HEK293 (cell line): Measurements from ENCODE around the gene RNU5B-1.
A peak's percentile ranks its signal among the peaks of the same experiment; 100 is the strongest.

Source experiments
- CTCF ChIA-PET: fragments of 350-600 bp; formaldehyde crosslinking; extraction: SDS; loops from one replicate; lab custom pipeline; 2021; ENCODE audit warnings: antibody characterized with exemption; lab: Yijun Ruan, JAX
- POLR2A ChIA-PET: fragments of 300-600 bp; formaldehyde crosslinking; extraction: SDS; loops from one replicate; lab custom pipeline; 2020; ENCODE audit warnings: antibody characterized with exemption, inconsistent platforms; lab: Yijun Ruan, JAX
- H3K27ac ChIP-seq: fragments of 200-500 bp; sonication (Bioruptor generic); 2 replicates; pipeline ENCODE4 v1.5.1; 2014; ENCODE audit warnings: low read depth, low read length, control low read depth, inconsistent platforms; ENCODE audit errors: extremely low read depth
- H3K36me3 ChIP-seq, 2 experiments: fragments of 200-500 bp in 1 of 2; sonication (Bioruptor generic) in 1 of 2; 1 replicate in 1 of 2; 2 replicates in 1 of 2; pipeline ENCODE4 v1.5.1; 2014 to 2017; ENCODE audit warnings: inconsistent platforms in 2 of 2, low read length in 2 of 2; ENCODE audit not compliant: control insufficient read depth in 2 of 2, insufficient read depth in 1 of 2
- H3K4me1 ChIP-seq: fragments of 200-500 bp; sonication (Bioruptor generic); 2 replicates; pipeline ENCODE4 v1.5.1; 2014; ENCODE audit warnings: mild to moderate bottlenecking, low read length, inconsistent platforms; ENCODE audit not compliant: control insufficient read depth, insufficient read depth
- H3K4me3 ChIP-seq: 2 replicates; pipeline ENCODE4 v1.5.1; 2011; ENCODE audit warnings: low read depth, mild to moderate bottlenecking, control low read depth, low read length, moderate library complexity
- H3K9me3 ChIP-seq: fragments of 200-500 bp; sonication (Bioruptor generic); 2 replicates; pipeline ENCODE4 v1.5.1; 2014; ENCODE audit warnings: low read depth, low read length, inconsistent platforms; ENCODE audit not compliant: control insufficient read depth, insufficient read depth
- EGR2 ChIP-seq: fragments of 450-650 bp; formaldehyde crosslinking; IDR thresholded peaks from 2 replicates; pipeline ENCODE4 v1.5.1; 2016; ENCODE audit warnings: low read depth, missing biosample characterization, missing genetic modification characterization
- GLI2 ChIP-seq: fragments of 450-650 bp; formaldehyde crosslinking; IDR thresholded peaks from 2 replicates; pipeline ENCODE4; 2017; ENCODE audit warnings: missing biosample characterization, missing genetic modification characterization, low read depth, borderline replicate concordance
- GLI4 ChIP-seq: fragments of 450-650 bp; formaldehyde crosslinking; IDR thresholded peaks from 2 replicates; pipeline ENCODE4 v1.5.1; 2016; ENCODE audit warnings: missing biosample characterization, missing genetic modification characterization
- GLIS1 ChIP-seq: fragments of 450-650 bp; formaldehyde crosslinking; IDR thresholded peaks from 2 replicates; pipeline ENCODE4 v1.5.1; 2016; ENCODE audit warnings: missing biosample characterization, missing genetic modification characterization
- IKZF3 ChIP-seq: fragments of 450-650 bp; IDR thresholded peaks from 2 replicates; pipeline ENCODE4 v1.5.0; 2018; ENCODE audit warnings: missing biosample characterization, mild to moderate bottlenecking, missing genetic modification characterization, moderate library complexity
- KLF1 ChIP-seq: fragments of 450-650 bp; formaldehyde crosslinking; IDR thresholded peaks from 2 replicates; pipeline ENCODE4 v1.5.1; 2016; ENCODE audit warnings: missing biosample characterization, missing genetic modification characterization
- PRDM4 ChIP-seq: fragments of 450-650 bp; formaldehyde crosslinking; IDR thresholded peaks from 2 replicates; pipeline ENCODE4 v1.5.1; 2017; ENCODE audit warnings: missing biosample characterization, missing genetic modification characterization
- ZEB2 ChIP-seq: fragments of 450-650 bp; formaldehyde crosslinking; IDR thresholded peaks from 2 replicates; pipeline ENCODE4 v1.5.1; 2016; ENCODE audit warnings: missing biosample characterization, missing genetic modification characterization
- ZFP41 ChIP-seq: fragments of 450-650 bp; formaldehyde crosslinking; IDR thresholded peaks from 2 replicates; pipeline ENCODE4 v1.5.1; 2016; ENCODE audit warnings: missing biosample characterization, missing genetic modification characterization, borderline replicate concordance
- ZIC2 ChIP-seq: fragments of 450-650 bp; formaldehyde crosslinking; IDR thresholded peaks from 2 replicates; pipeline ENCODE4 v1.5.1; 2016; ENCODE audit warnings: missing biosample characterization, missing genetic modification characterization
- ZNF114 ChIP-seq: fragments of 450-650 bp; formaldehyde crosslinking; IDR thresholded peaks from 2 replicates; pipeline ENCODE4 v1.5.0; 2017; ENCODE audit warnings: missing biosample characterization, missing genetic modification characterization
- ZNF214 ChIP-seq: fragments of 450-650 bp; formaldehyde crosslinking; IDR thresholded peaks from 2 replicates; pipeline ENCODE4 v1.5.1; 2017; ENCODE audit warnings: missing biosample characterization, mild to moderate bottlenecking, missing genetic modification characterization, borderline replicate concordance
- ZNF221 ChIP-seq: fragments of 450-650 bp; formaldehyde crosslinking; IDR thresholded peaks from 2 replicates; pipeline ENCODE4 v1.5.1; 2017; ENCODE audit warnings: missing biosample characterization, missing genetic modification characterization, borderline replicate concordance
- ZNF266 ChIP-seq: fragments of 450-650 bp; formaldehyde crosslinking; IDR thresholded peaks from 2 replicates; pipeline ENCODE4 v1.5.1; 2016; ENCODE audit warnings: missing biosample characterization, missing genetic modification characterization, low read depth
- ZNF280C ChIP-seq: fragments of 450-650 bp; formaldehyde crosslinking; IDR thresholded peaks from 2 replicates; pipeline ENCODE4 v1.5.1; 2016; ENCODE audit warnings: missing biosample characterization, missing genetic modification characterization
- ZNF426 ChIP-seq: fragments of 450-650 bp; formaldehyde crosslinking; IDR thresholded peaks from 2 replicates; pipeline ENCODE4 v1.5.1; 2017; ENCODE audit warnings: missing biosample characterization, missing genetic modification characterization, mild to moderate bottlenecking, inconsistent platforms, moderate library complexity
- ZNF544 ChIP-seq: fragments of 450-650 bp; formaldehyde crosslinking; IDR thresholded peaks from 2 replicates; pipeline ENCODE4 v1.5.0; 2017; ENCODE audit warnings: missing biosample characterization, missing genetic modification characterization
- ZNF549 ChIP-seq: fragments of 450-650 bp; IDR thresholded peaks from 2 replicates; pipeline ENCODE4 v1.5.1; 2018; ENCODE audit warnings: missing biosample characterization, missing genetic modification characterization, mild to moderate bottlenecking, inconsistent platforms, moderate library complexity
- ZNF560 ChIP-seq: fragments of 450-650 bp; formaldehyde crosslinking; IDR thresholded peaks from 2 replicates; pipeline ENCODE4 v1.5.1; 2017; ENCODE audit warnings: missing biosample characterization, missing genetic modification characterization, borderline replicate concordance
- ZNF585B ChIP-seq: fragments of 450-650 bp; formaldehyde crosslinking; IDR thresholded peaks from 2 replicates; pipeline ENCODE4 v1.5.1; 2016; ENCODE audit warnings: missing biosample characterization, missing genetic modification characterization
- ZNF701 ChIP-seq: fragments of 450-650 bp; formaldehyde crosslinking; IDR thresholded peaks from 2 replicates; pipeline ENCODE4 v1.5.1; 2016; ENCODE audit warnings: missing biosample characterization, missing genetic modification characterization
- ZNF747 ChIP-seq: fragments of 450-650 bp; formaldehyde crosslinking; IDR thresholded peaks from 2 replicates; pipeline ENCODE4 v1.5.1; 2016; ENCODE audit warnings: missing biosample characterization, missing genetic modification characterization
- ZSCAN23 ChIP-seq: fragments of 450-650 bp; formaldehyde crosslinking; IDR thresholded peaks from 2 replicates; pipeline ENCODE4 v1.5.1; 2016; ENCODE audit warnings: missing biosample characterization, missing genetic modification characterization
- ZXDB ChIP-seq: fragments of 450-650 bp; formaldehyde crosslinking; IDR thresholded peaks from 2 replicates; pipeline ENCODE4 v1.5.1; 2016; ENCODE audit warnings: missing biosample characterization, missing genetic modification characterization
- TF ChIP-seq, protein P1 (sequence below): fragments of 450-650 bp; formaldehyde crosslinking; IDR thresholded peaks from 2 replicates; pipeline ENCODE4 v1.5.1; 2016; ENCODE audit warnings: missing biosample characterization, missing genetic modification characterization
- TF ChIP-seq, protein P2 (sequence below): fragments of 450-650 bp; formaldehyde crosslinking; IDR thresholded peaks from 2 replicates; pipeline ENCODE4 v1.5.0; 2017; ENCODE audit warnings: missing biosample characterization, missing genetic modification characterization, borderline replicate concordance

RNU5B-1 gene

GRCh38 chr15:65292938-65293518 is 11.4 kb upstream of the RNU5B-1 start:
- ChIA-PET POLR2A (no interaction called here), CTCF (interaction anchor here (0.5 to 1.2 kb wide), 3 partner anchors 9 to 564 kb away, joined by 3 to 5 read pairs (median 3); no protein-coding TSS in a partner anchor)
- TF ChIP-seq, protein P1, sequence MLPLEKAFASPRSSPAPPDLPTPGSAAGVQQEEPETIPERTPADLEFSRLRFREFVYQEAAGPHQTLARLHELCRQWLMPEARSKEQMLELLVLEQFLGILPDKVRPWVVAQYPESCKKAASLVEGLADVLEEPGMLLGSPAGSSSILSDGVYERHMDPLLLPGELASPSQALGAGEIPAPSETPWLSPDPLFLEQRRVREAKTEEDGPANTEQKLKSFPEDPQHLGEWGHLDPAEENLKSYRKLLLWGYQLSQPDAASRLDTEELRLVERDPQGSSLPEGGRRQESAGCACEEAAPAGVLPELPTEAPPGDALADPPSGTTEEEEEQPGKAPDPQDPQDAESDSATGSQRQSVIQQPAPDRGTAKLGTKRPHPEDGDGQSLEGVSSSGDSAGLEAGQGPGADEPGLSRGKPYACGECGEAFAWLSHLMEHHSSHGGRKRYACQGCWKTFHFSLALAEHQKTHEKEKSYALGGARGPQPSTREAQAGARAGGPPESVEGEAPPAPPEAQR (tag by site-specific recombination): no peak
- TF ChIP-seq EGR2 (tag by site-specific recombination): no peak
- TF ChIP-seq ZFP41 (tag by site-specific recombination): no peak
- TF ChIP-seq, protein P2, sequence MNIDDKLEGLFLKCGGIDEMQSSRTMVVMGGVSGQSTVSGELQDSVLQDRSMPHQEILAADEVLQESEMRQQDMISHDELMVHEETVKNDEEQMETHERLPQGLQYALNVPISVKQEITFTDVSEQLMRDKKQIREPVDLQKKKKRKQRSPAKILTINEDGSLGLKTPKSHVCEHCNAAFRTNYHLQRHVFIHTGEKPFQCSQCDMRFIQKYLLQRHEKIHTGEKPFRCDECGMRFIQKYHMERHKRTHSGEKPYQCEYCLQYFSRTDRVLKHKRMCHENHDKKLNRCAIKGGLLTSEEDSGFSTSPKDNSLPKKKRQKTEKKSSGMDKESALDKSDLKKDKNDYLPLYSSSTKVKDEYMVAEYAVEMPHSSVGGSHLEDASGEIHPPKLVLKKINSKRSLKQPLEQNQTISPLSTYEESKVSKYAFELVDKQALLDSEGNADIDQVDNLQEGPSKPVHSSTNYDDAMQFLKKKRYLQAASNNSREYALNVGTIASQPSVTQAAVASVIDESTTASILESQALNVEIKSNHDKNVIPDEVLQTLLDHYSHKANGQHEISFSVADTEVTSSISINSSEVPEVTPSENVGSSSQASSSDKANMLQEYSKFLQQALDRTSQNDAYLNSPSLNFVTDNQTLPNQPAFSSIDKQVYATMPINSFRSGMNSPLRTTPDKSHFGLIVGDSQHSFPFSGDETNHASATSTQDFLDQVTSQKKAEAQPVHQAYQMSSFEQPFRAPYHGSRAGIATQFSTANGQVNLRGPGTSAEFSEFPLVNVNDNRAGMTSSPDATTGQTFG (tag by site-specific recombination): no peak
- TF ChIP-seq ZNF114 (tag by site-specific recombination): no peak
- TF ChIP-seq PRDM4 (tag by site-specific recombination): peak; percentile 59; the same call in 1 of the 2 replicates
- TF ChIP-seq ZNF214 (tag by site-specific recombination): no peak
- TF ChIP-seq KLF1 (tag by site-specific recombination): no peak
- no peak for TF ChIP-seq GLIS1
- no peak for TF ChIP-seq ZNF221
- TF ChIP-seq ZIC2 (tag by site-specific recombination): no peak
- TF ChIP-seq ZSCAN23 (tag by site-specific recombination): no peak
- TF ChIP-seq ZNF585B: no peak
- 0 out of 2 replicates have a peak, but pooled peaks have one; percentile 14 for TF ChIP-seq ZEB2 (tag by site-specific recombination)
- TF ChIP-seq ZXDB (tag by site-specific recombination): no peak
- TF ChIP-seq ZNF266 (tag by site-specific recombination): no peak
- no peaks in the 10 kb centered on the region for H3K4me1 ChIP-seq
- no peaks in the 10 kb centered on the region for H3K36me3 ChIP-seq
- H3K27ac ChIP-seq: no peak overlapping the region
- no peak overlapping the region for H3K4me3 ChIP-seq
- H3K9me3 ChIP-seq: no peaks in the 10 kb centered on the region

DNA sequence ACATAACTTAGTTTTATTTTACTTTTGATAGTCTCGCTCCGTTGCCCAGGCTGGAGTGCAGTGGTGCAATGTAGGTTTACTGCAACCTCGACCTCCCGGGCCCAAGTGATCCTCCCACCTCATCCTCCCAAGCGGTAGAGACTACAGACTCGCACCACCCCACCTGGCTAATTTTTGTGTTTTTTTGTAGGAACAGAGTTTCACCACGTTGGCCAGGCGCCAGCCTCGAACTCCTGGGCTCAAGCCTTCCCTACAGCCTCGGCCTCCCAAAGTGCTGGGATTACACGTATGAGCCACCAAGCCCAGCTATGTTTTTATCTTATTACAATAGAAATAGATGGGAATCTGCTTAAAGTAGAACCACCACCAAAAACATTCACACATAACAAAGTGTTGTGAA is 5.7 kb upstream of the RNU5B-1 start:
- ChIA-PET CTCF (interaction anchor here (0.7 to 3.0 kb wide), 4 partner anchors 12 to 195 kb away, joined by 4 to 35 read pairs (median 4); partner anchors contain the start of gene PARP16), POLR2A (interaction anchor here (2.5 kb wide), 1 partner anchor 114 kb away, joined by 9 read pairs; the partner anchor contains the start of gene CLPX)
- Histone ChIP-seq H3K27ac (no peak overlapping the region), H3K4me1 (peaks cover 3% of the 10 kb centered on the region; the same call in 1 of the 2 replicates), H3K4me3 (no peak overlapping the region), H3K9me3 (no peaks in the 10 kb centered on the region), H3K36me3 (no peaks in the 10 kb centered on the region)
- TF ChIP-seq ZNF426 (tag by site-specific recombination) (no peak), ZNF560 (no peak), ZNF280C (no peak), ZNF701 (tag by site-specific recombination) (no peak), GLI2 (tag by site-specific recombination) (no peak), ZNF747 (tag by site-specific recombination) (no peak), ZNF544 (no peak), IKZF3 (tag by site-specific recombination) (no peak), GLI4 (tag by site-specific recombination) (no peak), ZNF549 (tag by site-specific recombination) (no peak)
